GM21526 (cell line): ENCODE results near the gene PTPA.
"Not testable (repeated sequence)": the region's sequence is repeated elsewhere in the genome, so short reads cannot be mapped to it uniquely, and the experiment has no call there.

ENCODE experiments used
- ATAC-seq: cut with Tn5 transposase; IDR thresholded peaks from one replicate; pipeline ENCODE4 v1.9.1; 2021; ENCODE audit warnings: moderate library complexity; ENCODE audit not compliant: unreplicated experiment, low FRiP score

Gene PTPA

DNA sequence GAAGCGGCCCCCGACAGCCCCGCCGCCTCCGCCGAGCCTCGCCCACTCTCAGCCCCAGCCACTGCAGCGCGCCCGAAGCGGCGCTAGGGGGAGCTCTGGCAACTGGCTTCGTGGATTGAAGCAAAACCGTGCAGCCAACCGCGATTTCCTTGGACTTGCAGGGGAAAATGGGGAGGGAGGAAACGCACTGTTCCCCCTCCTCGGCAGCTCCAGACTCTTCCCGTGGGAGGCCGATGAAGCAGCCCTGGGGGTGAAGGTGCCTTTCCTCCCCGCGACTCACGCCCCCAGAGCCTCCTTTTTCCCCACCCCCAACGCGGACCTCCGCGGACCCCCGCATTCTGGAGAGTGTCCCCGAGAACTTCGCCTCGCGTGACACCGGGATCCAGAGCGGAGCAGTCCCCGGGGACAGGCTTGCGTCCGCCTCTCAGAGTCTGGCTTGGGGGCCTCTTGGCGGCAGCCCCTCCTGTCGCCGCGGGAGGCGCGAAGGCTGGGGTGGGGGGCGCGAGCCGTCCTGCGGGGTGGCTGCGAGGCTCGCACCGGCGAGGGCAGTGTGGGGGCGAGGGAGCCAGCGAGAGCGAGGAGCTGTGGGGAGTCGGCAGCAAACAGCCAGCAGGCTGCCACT, 63.0 kb downstream of the PTPA start:
- no peak for ATAC-seq

GRCh38 chr9:129174724-129175514, 63.7 kb downstream of the PTPA start:
- ATAC-seq, result no peak

DNA sequence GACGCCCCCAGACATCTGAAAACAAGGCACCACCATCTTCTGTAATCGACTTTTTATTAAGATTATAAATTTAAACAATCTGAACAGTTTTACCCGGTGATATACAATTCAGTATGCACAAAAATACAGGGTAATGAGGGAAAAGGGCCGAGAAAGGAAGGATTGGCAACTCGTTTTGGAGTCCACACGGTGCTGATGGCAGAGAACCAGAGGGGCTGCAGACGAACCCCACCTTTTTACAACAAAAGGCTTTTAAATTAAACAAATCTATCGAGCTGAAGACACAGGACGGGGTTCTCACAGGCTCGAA, 64.3 kb downstream of the PTPA start:
- no peak for ATAC-seq

GRCh38 chr9:129175825-129176633, 64.8 kb downstream of the PTPA start:
- ATAC-seq, result no peak

GRCh38 chr9:129176701-129177442, 65.7 kb downstream of the PTPA start:
- ATAC-seq, result no peak

- peak; percentile 4 for ATAC-seq
Observed at GRCh38 chr9:129177443-129177790, 66.2 kb downstream of the PTPA start.

- ATAC-seq, result peak; percentile 80
Observed at GRCh38 chr9:129177791-129178567, 66.8 kb downstream of the PTPA start, which contains the start of gene IER5L. IER5L (minus strand) TSS chr9:129178261; CDS start chr9:129178052, 209 bp downstream.

DNA sequence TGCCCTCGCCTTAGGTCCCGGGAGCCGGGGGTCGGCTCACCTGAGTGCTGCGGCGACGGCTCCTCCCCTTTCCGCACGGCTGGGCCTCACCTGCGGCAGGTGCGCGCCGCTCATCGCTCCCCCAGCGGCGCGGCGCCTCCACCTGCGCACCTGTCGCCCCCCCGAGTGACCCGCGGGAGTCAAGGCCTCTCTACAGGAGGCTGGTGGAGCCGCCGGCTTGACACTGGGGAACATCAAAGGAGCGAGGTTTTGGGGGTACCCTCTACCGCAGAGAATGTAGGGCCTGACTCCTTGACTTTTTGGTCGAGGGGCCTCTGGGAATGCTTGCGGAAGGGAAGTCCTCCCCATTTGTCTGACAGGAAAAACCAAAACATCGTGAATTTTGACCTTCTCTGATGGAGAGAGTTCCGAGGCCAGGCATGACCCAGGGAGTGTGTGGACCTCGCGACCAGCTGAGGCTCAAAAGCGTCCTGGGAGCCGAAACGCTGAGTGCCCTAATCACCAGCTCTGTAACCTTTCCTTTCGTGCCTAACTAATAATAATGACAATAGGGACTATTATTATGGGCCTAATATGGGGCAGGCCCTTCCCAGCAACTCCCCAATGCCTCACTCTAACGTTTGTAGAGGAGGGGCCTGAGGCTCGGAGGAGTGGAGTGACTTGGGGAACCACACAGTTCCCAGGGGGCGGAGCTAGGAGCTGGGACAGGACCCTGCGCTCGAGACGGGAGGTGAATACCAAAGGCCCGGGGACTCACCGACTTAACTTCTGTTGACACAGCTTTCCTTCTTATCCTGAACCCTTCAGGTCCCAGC, 67.6 kb downstream of the PTPA start:
- no peak for ATAC-seq

DNA sequence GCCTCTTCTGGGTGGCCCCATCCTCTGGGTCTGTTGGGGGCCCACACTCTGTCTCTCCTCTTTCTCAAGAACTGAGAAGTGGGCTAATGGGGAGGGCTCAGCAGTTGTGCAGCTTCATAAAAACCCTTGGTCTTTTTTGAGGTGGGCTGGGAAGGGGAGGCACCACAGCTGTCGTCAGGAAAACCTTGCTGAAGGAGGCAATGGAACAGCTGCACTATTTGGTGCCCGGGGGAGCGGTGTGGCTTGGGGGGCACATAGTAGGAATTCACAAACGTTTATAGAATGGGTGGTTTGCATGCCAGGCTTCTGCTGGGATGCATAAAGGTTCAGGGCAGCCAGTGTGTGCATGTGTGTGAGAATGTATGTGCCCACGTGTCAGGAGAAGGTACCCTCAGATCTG, 70.0 kb downstream of the PTPA start:
- ATAC-seq, result no peak

GRCh38 chr9:129182122-129182521, 70.9 kb downstream of the PTPA start:
- no peak for ATAC-seq

GRCh38 chr9:129182625-129183494, 71.6 kb downstream of the PTPA start:
- no peak for ATAC-seq

DNA sequence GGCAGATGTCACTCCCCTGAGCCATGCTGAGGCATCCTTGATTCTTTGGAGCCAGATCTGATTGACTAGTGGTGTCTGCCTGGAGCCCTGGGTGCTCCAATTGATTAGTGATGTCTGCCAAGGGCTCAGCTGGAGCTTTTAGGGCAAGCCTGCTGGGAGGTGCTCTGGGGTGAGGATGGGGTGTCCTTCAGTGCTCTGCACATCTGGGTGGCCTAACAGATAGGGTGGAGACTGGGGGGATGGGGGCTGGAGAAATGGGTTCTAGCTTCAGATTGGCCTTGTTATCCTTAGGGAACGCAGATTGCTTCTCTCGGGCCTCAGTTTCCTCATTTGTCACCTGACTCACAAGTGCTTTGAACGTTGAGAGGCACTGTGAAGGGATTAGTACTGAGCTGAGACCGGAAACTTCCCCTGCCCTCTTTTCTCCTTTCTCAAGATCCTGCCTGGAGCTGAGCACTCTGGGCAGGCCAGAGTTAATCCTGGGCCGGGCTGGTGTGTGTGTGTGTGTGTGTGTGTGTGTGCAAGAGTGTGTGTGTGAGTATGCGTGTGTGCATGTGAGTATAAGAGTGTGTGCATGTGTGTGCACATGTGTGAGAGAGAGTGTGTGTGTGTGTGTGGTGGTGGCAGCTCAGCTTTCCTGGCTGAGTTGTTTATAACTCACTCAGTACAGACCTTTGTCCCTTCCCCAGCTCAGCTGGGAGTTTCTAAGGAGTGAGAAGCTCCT, 72.4 kb downstream of the PTPA start:
- no peak for ATAC-seq

GRCh38 chr9:129184219-129184524, 73.0 kb downstream of the PTPA start:
- ATAC-seq, result no peak

DNA sequence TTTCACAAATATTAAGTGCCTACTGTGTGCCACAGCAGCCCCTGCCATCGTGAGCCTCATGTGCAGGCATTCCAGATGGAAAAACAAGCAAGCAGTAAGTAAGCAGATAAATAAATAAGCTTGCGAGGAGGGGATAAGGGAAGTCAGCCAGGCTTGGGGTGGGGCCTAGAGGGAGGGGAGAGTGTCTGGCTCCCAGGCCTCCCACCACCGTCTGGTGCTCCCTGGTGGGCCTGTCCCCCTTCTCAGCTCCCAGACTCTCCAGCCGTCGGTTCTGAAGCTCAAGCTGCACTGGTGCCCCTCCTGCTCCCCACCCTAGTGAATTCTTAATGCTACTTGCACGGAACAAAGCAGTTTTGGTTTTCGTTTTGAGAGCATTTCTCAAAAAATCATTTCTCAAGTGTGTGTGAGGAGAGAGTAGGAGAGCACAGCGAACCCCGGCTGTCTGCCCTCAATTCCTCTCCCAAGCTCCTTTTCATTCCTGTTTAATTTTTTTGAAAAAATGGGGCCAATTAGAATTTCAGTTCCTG, 73.4 kb downstream of the PTPA start:
- ATAC-seq, result no peak

DNA sequence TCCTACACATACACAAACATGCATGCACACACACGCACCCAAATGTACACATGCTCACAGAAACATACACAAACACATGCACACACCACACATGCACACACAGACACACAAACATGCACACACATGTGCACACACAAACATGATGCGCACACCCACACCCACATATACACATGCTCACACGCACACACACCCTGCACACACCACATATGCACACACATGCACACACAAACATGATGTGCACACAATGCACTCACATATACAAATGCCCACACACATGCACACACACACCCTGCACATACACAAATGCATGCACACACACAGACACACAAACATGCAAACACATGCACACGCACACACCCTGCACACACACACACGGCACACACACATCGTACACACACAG, 74.2 kb downstream of the PTPA start:
- no peak for ATAC-seq

GRCh38 chr9:129185991-129186390, 74.8 kb downstream of the PTPA start:
- ATAC-seq, result no peak

DNA sequence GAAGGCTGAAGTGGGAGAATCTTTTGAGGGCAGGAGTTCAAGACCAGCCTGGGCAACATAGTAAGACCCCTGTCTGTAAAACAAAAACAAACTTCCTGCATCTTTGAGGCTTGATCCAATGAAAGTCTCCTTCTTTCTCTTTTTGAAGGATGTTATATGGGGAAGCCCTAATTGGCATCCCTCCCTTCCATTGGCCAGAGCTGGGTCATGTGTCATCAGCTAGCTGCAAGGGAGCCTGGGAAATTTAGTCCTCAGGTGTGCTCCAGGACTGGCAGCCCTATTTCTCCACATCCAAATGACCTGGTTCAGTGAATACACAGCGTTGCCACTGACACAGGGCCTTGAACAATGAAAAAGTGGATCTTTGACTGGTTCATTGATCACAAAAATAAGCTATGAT, 75.8 kb downstream of the PTPA start:
- ATAC-seq, result no peak

- not testable (repeated sequence) for ATAC-seq
Observed at GRCh38 chr9:129189971-129190370, 78.8 kb downstream of the PTPA start.
